Mesendoderm (in vitro differentiated cells): Measurements from ENCODE around the gene SKA2.

Experiments used
- DNase-seq: peaks from one replicate; pipeline ENCODE4 v3.0.0; 2013
- H2AK5ac ChIP-seq: 2 replicates; pipeline ENCODE4 v1.6.1; 2013; ENCODE audit warnings: low read length, inconsistent platforms
- H2BK120ac ChIP-seq: 2 replicates; pipeline ENCODE4 v1.6.1; 2013; ENCODE audit warnings: low read depth, mild to moderate bottlenecking, low read length, moderate library complexity, mixed read lengths
- H2BK15ac ChIP-seq: replicated peaks from 2 replicates; pipeline ENCODE4 v1.6.1; 2013; ENCODE audit warnings: low read depth, mild to moderate bottlenecking, moderate library complexity
- H2BK5ac ChIP-seq: 2 replicates; pipeline ENCODE4 v1.6.1; 2013; ENCODE audit warnings: low read length, inconsistent platforms
- H3K18ac ChIP-seq: 2 replicates; pipeline ENCODE4 v1.6.1; 2013; ENCODE audit warnings: mild to moderate bottlenecking, low read length, mixed read lengths
- H3K23ac ChIP-seq: one replicate; pipeline ENCODE4 v1.6.1; 2013; ENCODE audit warnings: low read length
- H3K27ac ChIP-seq: 2 replicates; pipeline ENCODE4 v1.5.1; 2013; ENCODE audit warnings: low read depth, mild to moderate bottlenecking, inconsistent platforms, low read length, moderate library complexity
- H3K27me3 ChIP-seq: 2 replicates; pipeline ENCODE4 v1.6.1; 2013; ENCODE audit warnings: low read length, control low read depth, mild to moderate bottlenecking, inconsistent platforms; ENCODE audit not compliant: insufficient read depth, poor library complexity
- H3K36me3 ChIP-seq: 2 replicates; pipeline ENCODE4 v1.6.1; 2013; ENCODE audit warnings: low read length, inconsistent platforms; ENCODE audit not compliant: control insufficient read depth, insufficient read depth
- H3K4ac ChIP-seq: one replicate; pipeline ENCODE4 v1.6.1; 2013; ENCODE audit warnings: low read depth, mild to moderate bottlenecking, low read length, moderate library complexity
- H3K4me1 ChIP-seq: 2 replicates; pipeline ENCODE4 v1.6.1; 2013; ENCODE audit warnings: low read depth, low read length, inconsistent platforms; ENCODE audit not compliant: control insufficient read depth
- H3K4me2 ChIP-seq: 2 replicates; pipeline ENCODE4 v1.6.1; 2013; ENCODE audit warnings: low read length
- H3K4me3 ChIP-seq: 2 replicates; pipeline ENCODE4 v1.5.1; 2013; ENCODE audit warnings: mild to moderate bottlenecking, low read length
- H3K56ac ChIP-seq: one replicate; pipeline ENCODE4 v1.6.1; 2013; ENCODE audit warnings: low read length
- H3K79me1 ChIP-seq: 2 replicates; pipeline ENCODE4 v1.6.1; 2013; ENCODE audit warnings: low read length, inconsistent platforms
- H3K79me2 ChIP-seq: 2 replicates; pipeline ENCODE4 v1.6.1; 2013; ENCODE audit warnings: mild to moderate bottlenecking, low read length; ENCODE audit not compliant: control insufficient read depth, insufficient read depth
- H3K9ac ChIP-seq: 2 replicates; pipeline ENCODE4 v1.6.1; 2013; ENCODE audit warnings: low read length, inconsistent platforms
- H4K5ac ChIP-seq: one replicate; pipeline ENCODE4 v1.6.1; 2013; ENCODE audit warnings: low read length
- H4K8ac ChIP-seq: one replicate; pipeline ENCODE4 v1.6.1; 2013; ENCODE audit warnings: low read depth, mild to moderate bottlenecking, control low read depth, low read length, moderate library complexity
- WGBS: extraction: QIAGEN DNeasy Blood & Tissue Kit; methylation state at CpG from one replicate; pipeline ENCODE4 v1.1.7; 2013; ENCODE audit warnings: low lambda C conversion rate, missing lambda C conversion rate; ENCODE audit not compliant: insufficient coverage; ENCODE audit errors: extremely low coverage; 5-methylcytosine and 5-hydroxymethylcytosine counted together

The SKA2 gene

GRCh38 chr17:59160157-59161025, 5.4 kb upstream of the SKA2 start:
- Histone ChIP-seq H3K23ac (no peak overlapping the region), H3K18ac (no peak overlapping the region), H3K4me3 (no peak overlapping the region), H3K79me2 (peaks cover 49% of the 10 kb centered on the region), H3K27ac (no peak overlapping the region), H3K27me3 (no peaks in the 10 kb centered on the region), H2BK15ac (no peak overlapping the region), H2BK5ac (no peak overlapping the region), H4K8ac (no peak overlapping the region), H2AK5ac (no peak overlapping the region), H3K56ac (no peak overlapping the region), H3K36me3 (no peaks in the 10 kb centered on the region), H3K4ac (no peak overlapping the region), H3K79me1 (peaks cover 10% of the 10 kb centered on the region), H3K4me1 (no peaks in the 10 kb centered on the region), H4K5ac (no peak overlapping the region), H3K9ac (no peak overlapping the region), H3K4me2 (no peak overlapping the region), H2BK120ac (no peak overlapping the region)
- no peak for DNase-seq
- no CpG with 5 or more reads among the region's 9 CpGs for WGBS

GRCh38 chr17:59155439-59156177, 622 bp upstream of the SKA2 start, which contains the start of gene PRR11:
Gene PRR11 (plus strand): TSS chr17:59155746. CDS start chr17:59169753, 14,007 bp downstream.
- H3K23ac ChIP-seq = no peak within 1 kb of the TSS
- peaks cover 54% of the 10 kb centered on the region for H3K79me2 ChIP-seq
- no peak within 1 kb of the TSS for H2AK5ac ChIP-seq
- H4K8ac ChIP-seq = no peak within 1 kb of the TSS
- peak within 1 kb of the TSS; percentile 92 for H3K4me3 ChIP-seq
- no peak within 1 kb of the TSS for H2BK15ac ChIP-seq
- WGBS = no CpG with 5 or more reads among the region's 25 CpGs
- peak within 1 kb of the TSS; percentile 73 for H3K18ac ChIP-seq
- H3K9ac ChIP-seq = peak within 1 kb of the TSS; percentile 93
- no peak for DNase-seq
- H2BK120ac ChIP-seq = peak within 1 kb of the TSS; percentile 93
- H3K79me1 ChIP-seq = peaks cover 8% of the 10 kb centered on the region
- no peaks in the 10 kb centered on the region for H3K27me3 ChIP-seq
- peak within 1 kb of the TSS; percentile 93 for H3K4ac ChIP-seq
- H3K4me1 ChIP-seq = peaks cover 2% of the 10 kb centered on the region
- peak within 1 kb of the TSS; percentile 57 for H3K4me2 ChIP-seq
- no peaks in the 10 kb centered on the region for H3K36me3 ChIP-seq
- H3K27ac ChIP-seq = peak within 1 kb of the TSS; percentile 94
- peak within 1 kb of the TSS; percentile 60 for H2BK5ac ChIP-seq
- peak within 1 kb of the TSS; percentile 84 for H4K5ac ChIP-seq
- peak within 1 kb of the TSS; percentile 98 for H3K56ac ChIP-seq

- Histone ChIP-seq H2AK5ac (no peak overlapping the region), H3K79me1 (peaks cover 9% of the 10 kb centered on the region), H3K4me1 (peaks cover 2% of the 10 kb centered on the region), H3K56ac (peak overlapping the region; percentile 98), H3K9ac (peak overlapping the region; percentile 93), H3K36me3 (no peaks in the 10 kb centered on the region), H2BK5ac (peak overlapping the region; percentile 0), H3K18ac (peak overlapping the region; percentile 73), H3K27ac (peak overlapping the region; percentile 94), H3K79me2 (peaks cover 56% of the 10 kb centered on the region), H3K4me2 (peak overlapping the region; percentile 11), H3K4me3 (peak overlapping the region; percentile 92), H3K27me3 (no peaks in the 10 kb centered on the region), H2BK15ac (no peak overlapping the region), H4K5ac (no peak overlapping the region), H3K4ac (peak overlapping the region; percentile 93), H2BK120ac (peak overlapping the region; percentile 63), H3K23ac (no peak overlapping the region), H4K8ac (no peak overlapping the region)
- no CpG with 5 or more reads among the region's 25 CpGs for WGBS
- DNase-seq = peak; percentile 69
These were observed 680 bp downstream of the SKA2 start for GRCh38 chr17:59154292-59154720.

- H3K27me3 ChIP-seq = no peaks in the 10 kb centered on the region
- no peak overlapping the region for H3K9ac ChIP-seq
- H3K56ac ChIP-seq = no peak overlapping the region
- no peak overlapping the region for H4K8ac ChIP-seq
- H3K27ac ChIP-seq = no peak overlapping the region
- no peak overlapping the region for H4K5ac ChIP-seq
- no peak overlapping the region for H2BK15ac ChIP-seq
- H3K18ac ChIP-seq = no peak overlapping the region
- no peak overlapping the region for H3K4me3 ChIP-seq
- no peak overlapping the region for H3K4ac ChIP-seq
- peaks cover 57% of the 10 kb centered on the region for H3K79me2 ChIP-seq
- H3K23ac ChIP-seq = no peak overlapping the region
- no peak overlapping the region for H2BK120ac ChIP-seq
- H3K79me1 ChIP-seq = peaks cover 7% of the 10 kb centered on the region
- H2BK5ac ChIP-seq = no peak overlapping the region
- peaks cover 2% of the 10 kb centered on the region for H3K4me1 ChIP-seq
- no CpG with 5 or more reads among the region's 1 CpG for WGBS
- H3K4me2 ChIP-seq = no peak overlapping the region
- no peaks in the 10 kb centered on the region for H3K36me3 ChIP-seq
- H2AK5ac ChIP-seq = no peak overlapping the region
- DNase-seq = no peak
These were observed 2.1 kb downstream of the SKA2 start for GRCh38 chr17:59152925-59153324.

- Histone ChIP-seq H3K56ac (no peak overlapping the region), H3K79me2 (peaks cover 61% of the 10 kb centered on the region), H3K4me3 (no peak overlapping the region), H3K4me1 (peaks cover 2% of the 10 kb centered on the region), H3K27me3 (no peaks in the 10 kb centered on the region), H3K79me1 (peaks cover 7% of the 10 kb centered on the region), H4K5ac (no peak overlapping the region), H3K4me2 (no peak overlapping the region), H3K18ac (no peak overlapping the region), H2BK120ac (no peak overlapping the region), H2AK5ac (no peak overlapping the region), H2BK5ac (no peak overlapping the region), H3K36me3 (no peaks in the 10 kb centered on the region), H3K9ac (no peak overlapping the region), H4K8ac (no peak overlapping the region), H3K27ac (no peak overlapping the region), H3K23ac (no peak overlapping the region), H3K4ac (no peak overlapping the region), H2BK15ac (no peak overlapping the region)
- WGBS = no CpG with 5 or more reads among the region's 1 CpG
- DNase-seq = peak; percentile 16
These were observed 3.4 kb downstream of the SKA2 start for GRCh38 chr17:59151591-59151990.
